H1 (cell line): ENCODE measurements around the gene DOK7. TPM values are rescaled to one million over a fixed set of nuclear protein-coding genes. Genes with fewer than 3 reads are reported as not detected.

Experiments used
- ASH2L ChIP-seq: fragments of 200-600, 300-600 bp; sonication (generic); IDR thresholded peaks from one replicate; pipeline ENCODE4 v1.7.1; 2017; ENCODE audit warnings: low read length
- ATF2 ChIP-seq: IDR thresholded peaks from 2 replicates; pipeline ENCODE4 v1.6.1; 2012; ENCODE audit warnings: low read length, inconsistent platforms
- CBX8 ChIP-seq: fragments of 300-800, 300-1000 bp; sonication (generic); IDR thresholded peaks from 2 replicates; pipeline ENCODE4 v1.7.1; 2016; ENCODE audit warnings: low read depth, low read length, borderline replicate concordance
- CTBP2 ChIP-seq: IDR thresholded peaks from 2 replicates; pipeline ENCODE4 v1.7.0; 2011; ENCODE audit warnings: borderline replicate concordance, mild to moderate bottlenecking, moderate library complexity, mixed read lengths, low read length; ENCODE audit not compliant: insufficient read depth, insufficient read length
- EGR1 ChIP-seq: IDR thresholded peaks from 2 replicates; pipeline ENCODE4 v1.6.1; 2011; ENCODE audit warnings: low read depth, low read length, borderline replicate concordance
- JUND ChIP-seq: IDR thresholded peaks from 2 replicates; pipeline ENCODE4 v1.6.1; 2011; ENCODE audit warnings: mild to moderate bottlenecking, improper control_type of control experiment, low read length
- NRF1 ChIP-seq: IDR thresholded peaks from 2 replicates; pipeline ENCODE4 v1.6.1; 2011; ENCODE audit warnings: mild to moderate bottlenecking, low read depth, low read length, improper control_type of control experiment
- SAP30 ChIP-seq: fragments of 300-600 bp; sonication (generic); IDR thresholded peaks from 2 replicates; pipeline ENCODE4 v1.7.1; 2012; ENCODE audit warnings: low read length, moderate library complexity, mild to moderate bottlenecking, inconsistent platforms; ENCODE audit not compliant: insufficient read depth, insufficient replicate concordance
- TCF12 ChIP-seq: IDR thresholded peaks from 2 replicates; pipeline ENCODE4 v1.6.1; 2011; ENCODE audit warnings: low read depth, mild to moderate bottlenecking, low read length
- USF2 ChIP-seq: IDR thresholded peaks from 2 replicates; pipeline ENCODE4 v1.6.1; 2011; ENCODE audit warnings: low read length, improper control_type of control experiment
- polyA plus RNA-seq, 7 experiments: library from polyadenylated mRNA; depleted of rRNA in 3 of 7; stranded (reverse) in 5 of 7; unstranded in 2 of 7; fragments of >200 nt in 5 of 7; fragments of 200-250 nt in 2 of 7; gene quantifications; 1 replicate in 5 of 7; 2 replicates in 1 of 7; 4 replicates in 1 of 7; pipeline versions ENCODE4 v1.2.1 to v1.2.3, GENCODE V29; 2011 to 2013; ENCODE audit warnings: missing spikeins in 2 of 7, mixed read lengths in 2 of 7
- total RNA-seq: library from RNA; stranded (reverse); fragmentation: NEBNext Ultra II Directional; extraction: Animal tissue kit (Norgen Biotek cat#: 25700); gene quantifications from 2 replicates; pipeline ENCODE4 v1.2.1, GENCODE V29; 2021

The DOK7 gene
- total and polyA plus RNA-seq, 2 of the 8 experiments (the other 6 are each of a cell fraction or from before 2014, with no cell fraction given): 0.32 TPM; not detected in 1

GRCh38 chr4:3512719-3513118, 49.6 kb downstream of the DOK7 start (continued):
- no peak for TF ChIP-seq ATF2
- no peak for TF ChIP-seq ASH2L
- no peak for TF ChIP-seq EGR1
- no peak for TF ChIP-seq TCF12
- no peak for TF ChIP-seq USF2
- no peak for TF ChIP-seq JUND
- TF ChIP-seq SAP30: no peak
- TF ChIP-seq NRF1: no peak
- TF ChIP-seq CTBP2: no peak
- no peak for TF ChIP-seq CBX8
